Tibial nerve (tissue), 4 donors: ENCODE results near the gene DMD. TPM values are rescaled to one million over a fixed set of nuclear protein-coding genes. Genes with fewer than 3 reads are reported as not detected.

ENCODE experiments used
- DNase-seq, 2 donors: peaks; one replicate each; pipeline ENCODE4 v3.0.0-alpha.2; 2019; ENCODE audit warnings: low spot score in 2 of 2
- H3K27ac ChIP-seq, 4 donors: fragments of 200-600 bp; sonication (generic) in 3 of 4; one replicate each; pipeline ENCODE4 v1.5.1; 2017 to 2019; ENCODE audit warnings: mild to moderate bottlenecking in 1 of 4
- H3K27me3 ChIP-seq, 2 donors: fragments of 200-600 bp; sonication (generic) in 1 of 2; one replicate each; pipeline versions ENCODE4 v1.5.1 to v1.6.0; 2017 to 2019
- H3K36me3 ChIP-seq, 3 donors: fragments of 200-600 bp; sonication (generic); one replicate each; pipeline ENCODE4 v1.5.1; 2018 to 2019
- H3K4me1 ChIP-seq, 4 donors: fragments of 200-600 bp; sonication (generic) in 3 of 4; one replicate each; pipeline ENCODE4 v1.5.1; 2017 to 2019
- H3K4me3 ChIP-seq, 4 donors: fragments of 200-600 bp; sonication (generic) in 3 of 4; one replicate each; pipeline ENCODE4 v1.5.1; 2017 to 2019; ENCODE audit warnings: mild to moderate bottlenecking in 1 of 4, moderate library complexity in 1 of 4
- H3K9me3 ChIP-seq, 4 donors: fragments of 200-600 bp; sonication (generic) in 3 of 4; one replicate each; pipeline ENCODE4 v1.5.1; 2017 to 2019
- CTCF ChIP-seq, 5 experiments: fragments of 200-600 bp in 3 of 5; fragments of 450-650 bp in 2 of 5; sonication (generic) in 3 of 5; IDR thresholded peaks; one replicate each; pipeline ENCODE4 v1.5.1; 2016 to 2019; ENCODE audit warnings: antibody characterized with exemption in 5 of 5, mild to moderate bottlenecking in 3 of 5, moderate library complexity in 2 of 5
- EP300 ChIP-seq, 2 donors: sonication (generic); formaldehyde crosslinking; IDR thresholded peaks; one replicate each; pipeline ENCODE4 v1.6.1; 2017; ENCODE audit warnings: antibody characterized with exemption in 2 of 2, mild to moderate bottlenecking in 1 of 2
- POLR2A ChIP-seq, 2 donors: fragments of 450-650 bp; IDR thresholded peaks; one replicate each; pipeline ENCODE4 v1.6.1; 2017; ENCODE audit warnings: antibody characterized with exemption in 2 of 2, mild to moderate bottlenecking in 2 of 2, moderate library complexity in 2 of 2
- WGBS, 2 donors: methylation state at CpG; one replicate each; pipeline ENCODE4 v1.1.5; 2018; 5-methylcytosine and 5-hydroxymethylcytosine counted together
- total RNA-seq, 4 donors: library from RNA; depleted of rRNA; stranded (reverse); fragments of >200 nt; gene quantifications; one replicate each; pipeline ENCODE4 v1.1.0, GENCODE V29; 2016

The DMD gene
- total RNA-seq, 4 donors from 2014 or later, result 156 to 345 (median 245) TPM

- Histone ChIP-seq H3K4me3 (no peak overlapping the region), H3K4me1 (no peaks in the 10 kb centered on the region), H3K9me3 (no peaks in the 10 kb centered on the region), H3K27ac (no peak overlapping the region), H3K36me3 (no peaks in the 10 kb centered on the region), H3K27me3 (no peaks in the 10 kb centered on the region)
- no peak for TF ChIP-seq POLR2A (IDR thresholded peaks at IDR 0.05)
- no peak for TF ChIP-seq EP300 (IDR thresholded peaks at IDR 0.05)
- TF ChIP-seq CTCF (IDR thresholded peaks at IDR 0.05), result no peak
- no peak for DNase-seq
- 62 to 88% methylated on average over 2 of the region's 2 CpGs for WGBS, 2 donors
Observed at GRCh38 chrX:31847773-31848172, 1363.6 kb downstream of the DMD start.

- TF ChIP-seq EP300 (IDR thresholded peaks at IDR 0.05) (no peak), CTCF (IDR thresholded peaks at IDR 0.05) (no peak), POLR2A (IDR thresholded peaks at IDR 0.05) (no peak)
- Histone ChIP-seq H3K27me3 (no peaks in the 10 kb centered on the region), H3K9me3 (no peaks in the 10 kb centered on the region), H3K4me3 (no peak overlapping the region), H3K36me3 (no peaks in the 10 kb centered on the region), H3K4me1 (no peaks in the 10 kb centered on the region), H3K27ac (no peak overlapping the region)
- 80 to 88% methylated on average over 1 of the region's 1 CpG for WGBS, 2 donors
- DNase-seq, result no peak
Observed at GRCh38 chrX:31845003-31845402, 1366.3 kb downstream of the DMD start.

- DNase-seq, result no peak
- WGBS, 2 donors, result 57 to 62% methylated on average over 4 of the region's 4 CpGs
- Histone ChIP-seq H3K27me3 (no peaks in the 10 kb centered on the region), H3K4me1 (no peaks in the 10 kb centered on the region), H3K4me3 (no peak overlapping the region), H3K36me3 (no peaks in the 10 kb centered on the region), H3K27ac (no peak overlapping the region), H3K9me3 (no peaks in the 10 kb centered on the region)
- TF ChIP-seq EP300 (IDR thresholded peaks at IDR 0.05) (no peak), POLR2A (IDR thresholded peaks at IDR 0.05) (no peak), CTCF (IDR thresholded peaks at IDR 0.05) (no peak)
Observed at GRCh38 chrX:31838617-31839016, 1372.7 kb downstream of the DMD start.

GRCh38 chrX:31837445-31838049 lies 1373.8 kb downstream of the DMD start:
- WGBS, 2 donors, result 56 to 66% methylated on average over 6 of the region's 6 CpGs

GRCh38 chrX:31836479-31836878 lies 1374.9 kb downstream of the DMD start:
- Histone ChIP-seq H3K27ac (no peak overlapping the region), H3K9me3 (no peaks in the 10 kb centered on the region), H3K36me3 (no peaks in the 10 kb centered on the region), H3K4me1 (no peaks in the 10 kb centered on the region), H3K4me3 (no peak overlapping the region), H3K27me3 (no peaks in the 10 kb centered on the region)
- WGBS, 2 donors, result 60 to 62% methylated on average over 3 of the region's 3 CpGs
- DNase-seq, result no peak
- TF ChIP-seq POLR2A (IDR thresholded peaks at IDR 0.05) (no peak), EP300 (IDR thresholded peaks at IDR 0.05) (no peak), CTCF (IDR thresholded peaks at IDR 0.05) (no peak)

More at GRCh38 chrX:31837445-31838049, 1373.8 kb downstream of the DMD start:
- no peak for DNase-seq
- H3K27me3 ChIP-seq, result no peaks in the 10 kb centered on the region
- H3K9me3 ChIP-seq, result no peaks in the 10 kb centered on the region
- H3K36me3 ChIP-seq, result no peaks in the 10 kb centered on the region
- no peak overlapping the region for H3K4me3 ChIP-seq
- H3K4me1 ChIP-seq, result no peaks in the 10 kb centered on the region
- H3K27ac ChIP-seq, result no peak overlapping the region
- TF ChIP-seq EP300 (IDR thresholded peaks at IDR 0.05), result no peak
- no peak for TF ChIP-seq POLR2A (IDR thresholded peaks at IDR 0.05)
- no peak for TF ChIP-seq CTCF (IDR thresholded peaks at IDR 0.05)
